Measurements from ENCODE around the gene USH2A. TPM values are rescaled to one million over a fixed set of nuclear protein-coding genes. Genes with fewer than 3 reads are reported as not detected.
A peak's percentile ranks its signal among the peaks of the same experiment; 100 is the strongest.

Gene USH2A
- total RNA-seq, 6 experiments from 2014 or later: 0.19 to 1.8 (median 0.81) TPM

DNA sequence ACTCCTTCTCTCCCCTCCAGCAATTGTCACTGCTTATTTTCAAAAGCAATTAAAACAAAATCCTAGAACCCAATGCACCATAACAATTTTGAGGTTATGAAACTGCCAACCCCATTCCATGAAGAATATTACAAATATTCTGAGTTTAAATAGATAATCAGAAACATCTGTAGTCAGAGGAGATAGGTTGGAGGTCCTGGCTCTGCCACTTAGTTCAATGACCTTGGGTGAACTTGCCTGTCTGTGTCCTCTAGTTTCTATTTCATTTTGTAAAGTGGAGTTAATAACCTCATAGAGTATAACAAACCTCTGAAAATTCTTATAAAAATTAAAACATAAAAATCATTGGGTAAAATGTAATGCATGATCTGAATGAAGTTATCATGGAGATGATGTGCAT is 691.5 kb downstream of the USH2A start:
- intact Hi-C loops (cut with DNase I): no loop called here

GRCh38 chr1:215730600-215730999 is 692.6 kb downstream of the USH2A start:
- Histone ChIP-seq H3K9me3 (no peaks in the 10 kb centered on the region), H3K4me3 (no peak overlapping the region), H3K27ac (no peak overlapping the region), H3K4me1 (no peaks in the 10 kb centered on the region), H3K36me3 (no peaks in the 10 kb centered on the region), H3K27me3 (no peaks in the 10 kb centered on the region)
- intact Hi-C loops (cut with DNase I): no loop called here
- DNase-seq: no peak
- WGBS (ENCODE audit: insufficient coverage, low coverage, low lambda C conversion rate, missing lambda C conversion rate): 89% methylated on average over 3 of the region's 3 CpGs
- no peak for TF ChIP-seq POLR2A (IDR thresholded peaks at IDR 0.05)
- TF ChIP-seq, protein P1, sequence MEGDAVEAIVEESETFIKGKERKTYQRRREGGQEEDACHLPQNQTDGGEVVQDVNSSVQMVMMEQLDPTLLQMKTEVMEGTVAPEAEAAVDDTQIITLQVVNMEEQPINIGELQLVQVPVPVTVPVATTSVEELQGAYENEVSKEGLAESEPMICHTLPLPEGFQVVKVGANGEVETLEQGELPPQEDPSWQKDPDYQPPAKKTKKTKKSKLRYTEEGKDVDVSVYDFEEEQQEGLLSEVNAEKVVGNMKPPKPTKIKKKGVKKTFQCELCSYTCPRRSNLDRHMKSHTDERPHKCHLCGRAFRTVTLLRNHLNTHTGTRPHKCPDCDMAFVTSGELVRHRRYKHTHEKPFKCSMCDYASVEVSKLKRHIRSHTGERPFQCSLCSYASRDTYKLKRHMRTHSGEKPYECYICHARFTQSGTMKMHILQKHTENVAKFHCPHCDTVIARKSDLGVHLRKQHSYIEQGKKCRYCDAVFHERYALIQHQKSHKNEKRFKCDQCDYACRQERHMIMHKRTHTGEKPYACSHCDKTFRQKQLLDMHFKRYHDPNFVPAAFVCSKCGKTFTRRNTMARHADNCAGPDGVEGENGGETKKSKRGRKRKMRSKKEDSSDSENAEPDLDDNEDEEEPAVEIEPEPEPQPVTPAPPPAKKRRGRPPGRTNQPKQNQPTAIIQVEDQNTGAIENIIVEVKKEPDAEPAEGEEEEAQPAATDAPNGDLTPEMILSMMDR (IDR thresholded peaks at IDR 0.05): no peak
- ATAC-seq: peak in 3 of 4 donors; percentile 26 to 38 (median 28)

More for the DNA sequence above, 691.5 kb downstream of the USH2A start:
- Histone ChIP-seq H3K27ac (no peak overlapping the region), H3K27me3 (no peaks in the 10 kb centered on the region), H3K9me3 (no peaks in the 10 kb centered on the region), H3K36me3 (no peaks in the 10 kb centered on the region), H3K4me3 (no peak overlapping the region), H3K4me1 (no peaks in the 10 kb centered on the region)
- no peak for DNase-seq
- no peak for TF ChIP-seq POLR2A (IDR thresholded peaks at IDR 0.05)
- ATAC-seq: peak; percentile 41 to 77 (median 66)

- WGBS (ENCODE audit: insufficient coverage, low coverage, low lambda C conversion rate, missing lambda C conversion rate): 86% methylated on average over 3 of the region's 3 CpGs
- no peak overlapping the region for H3K4me3 ChIP-seq
- TF ChIP-seq, protein P1 (IDR thresholded peaks at IDR 0.05): no peak
- no peak for TF ChIP-seq POLR2A (IDR thresholded peaks at IDR 0.05)
- intact Hi-C loops (cut with DNase I): no loop called here
- H3K9me3 ChIP-seq: no peaks in the 10 kb centered on the region
- H3K27me3 ChIP-seq: no peaks in the 10 kb centered on the region
- H3K4me1 ChIP-seq: no peaks in the 10 kb centered on the region
- H3K36me3 ChIP-seq: no peaks in the 10 kb centered on the region
- no peak overlapping the region for H3K27ac ChIP-seq
- DNase-seq (no peak), ATAC-seq (no peak)
Measured at GRCh38 chr1:215728169-215728568, 695.1 kb downstream of the USH2A start.

GRCh38 chr1:215720126-215720525 is 703.1 kb downstream of the USH2A start:
- Histone ChIP-seq H3K27me3 (no peaks in the 10 kb centered on the region), H3K4me1 (peaks cover 0 to 23% (median 3%) of the 10 kb centered on the region in 4 donors), H3K27ac (no peak overlapping the region), H3K36me3 (no peaks in the 10 kb centered on the region), H3K9me3 (no peaks in the 10 kb centered on the region), H3K4me3 (no peak overlapping the region)
- intact Hi-C loops (cut with DNase I): no loop called here
- TF ChIP-seq POLR2A (IDR thresholded peaks at IDR 0.05): no peak
- TF ChIP-seq, protein P1 (IDR thresholded peaks at IDR 0.05): no peak
- DNase-seq (no peak), ATAC-seq (no peak)

DNA sequence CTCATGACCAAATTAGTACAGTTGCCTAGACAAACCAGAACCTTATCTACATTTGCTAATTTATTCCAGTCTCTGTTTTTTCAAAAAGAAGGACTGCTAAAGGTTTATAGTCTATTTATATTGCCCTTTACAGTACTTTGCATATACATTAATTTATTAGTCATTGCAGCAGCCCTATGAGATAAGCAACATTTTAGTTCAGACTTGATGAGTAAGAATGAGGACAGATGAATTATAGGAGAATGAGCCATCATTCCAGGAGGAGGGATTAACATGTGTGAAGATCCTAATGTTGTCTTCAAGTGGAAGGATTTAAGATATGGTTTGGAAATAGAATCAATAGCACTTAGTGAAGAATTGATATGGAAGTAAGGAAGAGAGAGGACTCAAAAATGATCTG is 703.7 kb downstream of the USH2A start:
- no peaks in the 10 kb centered on the region for H3K36me3 ChIP-seq
- H3K4me3 ChIP-seq: no peak overlapping the region
- H3K4me1 ChIP-seq: peaks cover 0 to 23% (median 3%) of the 10 kb centered on the region in 4 donors
- intact Hi-C loops (cut with DNase I): no loop called here
- no peak for TF ChIP-seq POLR2A (IDR thresholded peaks at IDR 0.05)
- TF ChIP-seq, protein P1 (IDR thresholded peaks at IDR 0.05): no peak
- H3K27ac ChIP-seq: no peak overlapping the region
- H3K27me3 ChIP-seq: no peaks in the 10 kb centered on the region
- H3K9me3 ChIP-seq: no peaks in the 10 kb centered on the region
- DNase-seq: no peak
- no peak for ATAC-seq
